Fibroblast of peridontal ligament (primary cell): ENCODE data around the gene PIP4K2C.

Experiments
- DNase-seq: peaks from one replicate; pipeline ENCODE4 v3.0.0-alpha.2; 2010; ENCODE audit errors: extremely low read depth

PIP4K2C gene

DNA sequence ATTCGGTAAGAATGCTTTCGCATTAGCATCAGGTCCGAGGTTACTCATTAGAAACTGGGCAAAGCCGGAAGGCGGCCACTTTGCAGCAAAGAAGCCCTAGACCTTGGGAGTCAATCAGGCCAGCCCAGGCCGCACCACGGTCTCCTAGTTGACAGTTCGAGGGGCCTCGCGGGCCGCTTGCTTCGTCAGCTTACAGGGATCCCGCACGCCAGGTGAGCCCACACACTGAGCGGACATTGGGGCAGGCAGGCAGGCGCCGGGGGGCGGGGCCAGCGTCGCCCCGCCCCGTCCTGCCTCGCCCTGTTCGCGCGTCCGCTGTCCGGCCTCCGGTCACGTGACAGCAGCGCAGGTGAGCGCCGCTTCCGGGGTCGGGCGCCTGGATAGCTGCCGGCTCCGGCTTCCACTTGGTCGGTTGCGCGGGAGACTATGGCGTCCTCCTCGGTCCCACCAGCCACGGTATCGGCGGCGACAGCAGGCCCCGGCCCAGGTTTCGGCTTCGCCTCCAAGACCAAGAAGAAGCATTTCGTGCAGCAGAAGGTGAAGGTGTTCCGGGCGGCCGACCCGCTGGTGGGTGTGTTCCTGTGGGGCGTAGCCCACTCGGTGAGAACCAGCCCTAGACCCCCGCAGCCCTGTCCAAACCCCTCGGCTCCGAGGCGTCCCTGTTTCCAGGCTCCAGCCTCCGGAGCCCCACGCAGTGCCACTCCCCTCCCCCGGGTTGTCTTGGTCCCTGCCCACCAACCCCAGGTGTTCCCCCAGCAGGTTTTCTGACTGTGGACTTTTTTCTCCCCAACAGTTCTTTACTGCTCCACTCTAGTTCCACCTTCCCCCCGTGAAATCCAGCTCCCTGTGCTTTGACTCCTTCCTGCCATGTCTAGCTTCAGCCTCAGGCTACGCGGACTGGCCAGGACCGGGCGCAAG, at the start of gene PIP4K2C:
Gene PIP4K2C (plus strand): TSS at position 329 of the 918 bp plus-strand sequence. CDS start 98 bp downstream, at position 427.
- DNase-seq: peak; percentile 16

DNA sequence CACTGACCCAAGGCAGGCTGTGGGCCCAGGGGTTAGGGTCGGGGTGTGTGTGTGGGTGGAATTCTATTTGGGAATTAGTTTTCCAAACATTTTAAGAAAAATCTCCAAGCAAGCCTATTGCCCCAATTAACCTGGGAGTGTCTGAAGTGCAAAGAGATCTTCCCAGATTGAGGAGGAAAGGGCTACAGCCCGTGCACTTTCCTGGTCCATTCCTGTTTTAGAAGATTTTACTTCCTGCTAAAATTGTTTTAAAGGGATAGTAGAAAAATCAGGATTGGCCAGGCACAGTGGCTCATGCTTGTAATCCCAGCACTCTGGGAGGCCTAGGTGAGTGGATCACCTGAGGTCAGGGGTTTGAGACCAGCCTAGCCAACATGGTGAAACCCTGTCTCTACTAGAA, 49.3 kb upstream of the PIP4K2C start:
- DNase-seq: no peak

DNA sequence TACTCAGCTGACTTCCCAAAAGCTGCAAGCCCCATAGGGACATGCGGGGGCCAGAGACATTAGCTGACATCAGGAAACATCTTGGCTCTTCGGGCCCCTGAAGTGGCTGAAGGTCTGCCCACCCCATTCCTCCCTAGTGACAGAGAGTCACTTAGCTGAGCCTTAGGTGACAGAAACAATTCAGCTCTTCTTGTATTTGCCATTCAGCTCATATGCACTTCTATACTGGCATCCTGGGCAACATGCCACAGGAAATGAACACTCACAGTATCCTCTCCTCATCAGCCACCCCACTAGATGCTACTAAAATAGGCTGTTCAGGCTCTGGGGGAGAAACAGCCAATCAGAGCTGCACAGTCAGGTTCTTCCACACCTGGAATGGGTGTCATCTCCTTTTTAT, 47.4 kb upstream of the PIP4K2C start:
- DNase-seq: no peak

DNA sequence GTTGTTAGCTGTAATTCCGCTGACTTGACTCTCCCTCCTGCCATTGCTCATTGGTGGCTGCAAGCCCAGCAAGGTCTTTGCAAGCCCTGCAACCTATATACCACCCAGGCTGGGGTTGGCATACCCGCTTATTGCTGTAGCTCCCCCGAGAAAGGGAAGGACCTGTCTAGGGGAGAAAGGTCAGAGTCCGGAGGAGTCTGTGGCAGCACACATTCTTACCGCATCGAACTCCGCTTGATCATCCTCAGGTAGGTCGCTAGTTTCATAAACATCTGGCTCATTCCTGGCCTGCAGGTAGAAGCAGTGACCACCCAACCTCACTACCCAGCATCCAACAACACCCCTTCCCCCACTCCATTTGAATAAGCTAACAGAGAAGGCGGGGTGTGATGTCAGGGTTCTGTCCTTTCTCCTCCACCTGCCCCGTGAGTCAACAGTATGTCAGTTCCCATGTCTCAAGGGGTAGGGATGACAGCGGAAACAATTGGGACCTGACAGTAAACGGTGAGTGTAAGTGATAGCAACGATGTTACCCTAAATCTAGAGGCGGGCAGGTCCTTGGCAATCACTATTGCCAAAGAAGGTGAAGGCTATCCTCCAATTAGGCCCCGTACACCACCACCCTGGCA, 45.1 kb upstream of the PIP4K2C start:
- DNase-seq: no peak

DNA sequence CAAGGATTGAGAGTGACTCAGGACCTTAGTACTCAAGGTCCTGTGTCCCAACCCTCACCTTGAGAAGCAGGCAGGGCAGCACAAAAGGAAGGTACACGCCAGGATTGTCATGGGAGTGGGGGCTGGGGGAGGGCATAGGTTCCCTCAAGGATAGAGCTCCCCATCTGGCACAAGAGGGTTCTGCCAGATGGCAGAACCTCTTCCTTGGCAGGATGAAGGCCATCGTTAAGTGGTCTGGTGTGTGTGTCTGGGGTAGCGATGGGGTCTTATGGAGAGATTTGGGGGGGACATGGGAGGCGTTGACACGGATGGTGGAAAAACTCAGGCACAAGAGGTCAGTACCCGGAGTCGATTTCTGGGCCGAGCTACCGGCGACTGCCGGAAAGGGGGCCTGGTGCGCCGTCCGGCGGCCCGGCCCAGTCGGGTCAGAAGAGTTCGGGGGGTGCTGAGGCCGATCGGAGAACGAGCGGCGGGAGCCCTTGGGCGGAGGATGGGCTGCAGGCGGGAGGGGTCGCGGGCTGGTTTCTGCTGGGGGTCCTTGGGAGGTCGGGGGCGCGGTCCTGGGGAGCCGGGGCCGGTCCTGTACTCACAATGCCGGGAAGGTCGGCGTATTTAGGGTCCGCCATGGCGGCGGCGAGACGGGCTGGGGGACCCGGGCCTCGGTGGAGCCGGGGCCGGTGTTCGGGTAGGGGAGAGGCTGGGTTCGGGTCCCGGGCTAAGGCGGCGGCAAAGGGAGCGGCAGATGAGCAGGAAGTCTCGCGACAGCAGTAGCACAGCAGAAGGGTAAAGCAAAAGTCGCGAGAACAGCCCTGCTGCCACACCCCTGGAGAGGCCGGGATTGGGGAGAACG, 44.3 kb upstream of the PIP4K2C start, which contains the start of gene DCTN2:
Gene DCTN2 (minus strand): TSS at position 755 of the 850 bp plus-strand sequence. CDS start 129 bp downstream, at position 626.
- DNase-seq: peak; percentile 97

DNA sequence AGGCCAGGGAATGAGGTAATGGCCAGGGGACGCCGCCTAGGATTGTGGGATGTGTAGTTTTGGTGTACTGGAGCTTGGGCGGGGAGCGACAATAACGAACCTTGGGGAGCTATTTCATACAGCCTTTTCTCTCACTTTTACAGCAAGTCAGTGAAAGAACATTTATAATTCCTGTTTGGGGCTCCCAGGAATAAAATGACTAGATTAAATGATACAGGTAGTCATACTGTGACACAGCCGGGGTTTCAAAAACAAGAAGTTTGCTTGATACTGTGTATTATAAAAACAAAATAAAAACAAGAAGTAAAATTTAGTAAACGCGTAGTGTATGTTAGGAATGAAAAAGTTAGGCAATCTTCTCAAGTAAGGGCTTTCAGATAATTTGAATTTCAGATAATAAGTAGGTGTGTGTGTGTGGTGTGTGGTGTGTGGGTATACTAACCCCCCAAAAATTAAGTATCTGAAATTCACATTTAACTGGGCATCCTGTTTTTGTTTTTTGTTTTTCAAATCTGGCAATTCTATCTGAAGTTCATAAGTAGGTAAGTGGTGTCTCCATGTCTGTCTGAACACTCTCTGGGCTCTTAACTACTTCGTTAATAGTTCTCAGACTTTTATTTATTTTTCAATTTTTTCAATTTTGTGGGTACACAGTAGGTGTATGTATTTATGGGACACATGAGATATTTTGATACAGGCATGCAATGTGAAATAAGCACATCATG, 43.5 kb upstream of the PIP4K2C start:
- DNase-seq: no peak

DNA sequence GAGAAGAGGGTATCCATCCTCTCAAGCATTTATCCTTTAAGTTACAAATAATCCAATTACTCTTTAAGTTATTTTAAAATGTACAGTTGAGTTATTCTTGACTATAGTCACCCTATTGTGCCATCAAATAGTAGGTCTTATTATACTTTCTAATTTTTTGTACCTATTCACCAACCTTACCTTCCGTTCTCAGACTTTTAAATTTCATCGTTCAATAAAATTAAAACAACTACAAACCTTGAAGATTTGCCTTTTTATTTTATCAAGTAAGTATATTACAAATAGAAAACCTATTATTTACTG, 43.0 kb upstream of the PIP4K2C start:
- DNase-seq: no peak

DNA sequence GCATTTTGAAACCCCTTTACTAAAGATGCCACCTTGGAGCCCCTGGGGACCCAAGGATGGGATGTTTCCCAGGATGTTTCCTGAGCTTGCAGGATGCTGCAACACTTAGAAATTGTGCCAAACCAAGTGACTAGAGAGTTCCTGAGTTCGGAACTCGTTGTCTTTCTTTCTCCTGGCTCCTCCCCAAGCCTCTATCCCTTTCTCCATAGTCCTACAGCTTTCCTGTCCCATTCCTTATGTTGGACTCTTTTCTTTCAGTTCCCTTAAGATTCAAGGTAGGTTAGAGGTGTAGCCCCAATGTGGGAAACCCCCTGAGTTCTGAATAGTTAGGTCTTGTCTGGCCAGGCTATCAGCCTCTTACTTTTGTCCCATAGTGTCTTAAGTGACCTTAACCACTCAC, 42.5 kb upstream of the PIP4K2C start:
- no peak for DNase-seq

DNA sequence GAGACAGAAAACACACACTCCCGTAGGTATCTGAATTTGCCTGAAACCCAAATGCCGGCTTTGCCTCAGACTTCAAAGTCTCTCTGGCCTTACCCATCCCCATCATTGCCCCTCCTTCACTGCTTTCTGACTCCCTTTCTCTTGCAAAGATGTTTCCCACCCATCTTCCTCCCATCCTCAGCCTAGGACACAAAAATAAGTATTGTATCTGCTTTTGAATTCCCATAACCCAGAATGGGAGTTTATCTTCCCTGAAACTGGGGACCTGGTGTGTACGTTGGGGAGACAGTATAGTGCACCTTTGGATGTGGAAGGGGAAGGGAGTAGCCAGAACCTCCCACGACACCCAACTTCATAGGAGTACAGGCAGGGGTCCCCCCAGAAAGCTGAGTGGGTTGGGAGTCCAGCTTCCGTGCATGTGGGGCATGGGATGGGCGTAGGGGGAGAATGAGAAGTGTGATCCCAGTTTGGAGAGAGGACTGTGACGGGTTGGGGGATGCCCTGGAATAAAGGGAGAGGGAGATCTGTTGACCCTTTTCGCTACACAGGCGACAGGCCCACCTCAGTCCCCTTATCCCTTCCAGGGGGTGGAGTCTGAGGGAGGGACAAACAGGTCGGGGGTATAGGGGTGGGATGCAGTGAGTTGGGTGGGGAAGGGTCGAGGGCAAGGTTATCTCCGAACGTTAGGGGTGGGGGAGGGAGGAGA, 41.6 kb upstream of the PIP4K2C start:
- DNase-seq: no peak

DNA sequence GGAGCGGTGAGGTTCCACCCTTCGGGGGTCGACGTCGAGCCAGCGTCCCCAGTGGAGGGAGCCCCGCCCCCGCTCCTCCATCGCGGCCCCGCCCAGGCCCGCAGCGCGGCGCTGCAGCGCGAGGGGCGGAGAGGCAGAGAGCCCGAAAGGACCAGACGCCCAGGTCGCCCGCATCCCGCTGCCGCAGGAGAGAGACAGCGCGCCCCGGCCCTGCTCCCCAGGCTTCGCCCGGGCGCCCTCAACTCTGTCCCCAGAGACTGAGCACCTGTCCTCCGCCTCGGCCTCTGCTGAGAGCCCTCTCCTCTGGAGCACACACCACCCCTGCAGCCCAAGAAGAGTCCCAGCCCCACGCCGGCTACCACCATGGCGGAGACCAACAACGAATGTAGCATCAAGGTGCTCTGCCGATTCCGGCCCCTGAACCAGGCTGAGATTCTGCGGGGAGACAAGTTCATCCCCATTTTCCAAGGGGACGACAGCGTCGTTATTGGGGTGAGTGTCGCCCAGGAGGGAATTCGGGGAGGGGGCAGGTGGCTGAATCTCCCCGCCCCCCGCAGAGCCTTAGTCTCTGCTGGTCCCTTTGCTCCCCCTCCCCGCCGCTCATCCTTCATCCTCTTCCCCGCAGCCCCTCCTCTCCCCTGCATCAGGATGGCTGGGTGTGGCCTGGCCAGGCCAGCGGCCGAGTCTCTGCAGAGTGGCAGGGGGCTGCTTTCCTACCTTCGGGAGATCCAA, 40.9 kb upstream of the PIP4K2C start, which contains the start of gene KIF5A:
Gene KIF5A (plus strand): TSS at position 136 of the 732 bp plus-strand sequence. CDS start 228 bp downstream, at position 364.
- no peak for DNase-seq

DNA sequence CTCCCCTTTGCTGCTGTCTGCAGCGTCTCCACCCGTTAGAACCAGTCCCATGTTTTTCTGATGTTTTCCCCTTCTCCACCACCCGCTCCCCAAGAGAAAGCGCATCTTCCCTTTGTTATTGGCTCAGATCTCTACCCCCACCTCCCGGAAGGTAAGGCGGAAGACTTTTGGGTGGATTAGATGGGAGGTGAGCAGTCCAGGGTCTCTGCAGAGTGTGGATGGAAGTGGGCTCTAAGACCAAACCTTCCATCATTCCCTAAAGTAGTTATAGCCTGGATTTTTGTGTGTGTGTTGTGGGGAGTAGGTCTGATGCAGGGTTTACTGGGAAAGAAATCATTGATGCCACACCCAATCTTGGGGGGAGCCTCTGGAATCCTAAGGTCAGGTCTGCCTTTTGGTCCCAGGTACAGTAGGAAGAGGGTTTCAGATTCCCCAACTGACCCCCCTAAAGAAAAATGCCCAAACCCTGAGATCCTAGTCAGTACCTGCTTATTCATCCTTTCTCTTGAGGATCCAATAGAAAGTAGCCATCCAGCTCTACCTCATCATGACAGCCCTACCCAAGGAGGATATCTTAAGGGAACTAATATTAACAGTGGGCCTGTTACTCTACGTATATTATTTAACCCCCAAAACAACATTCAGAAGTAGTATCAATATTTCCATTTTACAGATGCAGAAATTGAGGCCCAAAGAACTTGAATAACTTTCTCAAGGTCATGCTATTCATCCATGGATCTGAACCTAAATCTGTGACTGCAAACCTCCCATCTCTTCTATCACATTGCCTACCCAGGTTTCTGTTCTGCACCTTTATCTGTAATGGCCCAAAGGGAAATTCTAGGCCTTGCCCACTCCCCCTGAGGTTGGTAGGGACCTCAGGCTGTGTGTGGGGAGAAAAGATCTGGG, 40.1 kb upstream of the PIP4K2C start:
- no peak for DNase-seq

DNA sequence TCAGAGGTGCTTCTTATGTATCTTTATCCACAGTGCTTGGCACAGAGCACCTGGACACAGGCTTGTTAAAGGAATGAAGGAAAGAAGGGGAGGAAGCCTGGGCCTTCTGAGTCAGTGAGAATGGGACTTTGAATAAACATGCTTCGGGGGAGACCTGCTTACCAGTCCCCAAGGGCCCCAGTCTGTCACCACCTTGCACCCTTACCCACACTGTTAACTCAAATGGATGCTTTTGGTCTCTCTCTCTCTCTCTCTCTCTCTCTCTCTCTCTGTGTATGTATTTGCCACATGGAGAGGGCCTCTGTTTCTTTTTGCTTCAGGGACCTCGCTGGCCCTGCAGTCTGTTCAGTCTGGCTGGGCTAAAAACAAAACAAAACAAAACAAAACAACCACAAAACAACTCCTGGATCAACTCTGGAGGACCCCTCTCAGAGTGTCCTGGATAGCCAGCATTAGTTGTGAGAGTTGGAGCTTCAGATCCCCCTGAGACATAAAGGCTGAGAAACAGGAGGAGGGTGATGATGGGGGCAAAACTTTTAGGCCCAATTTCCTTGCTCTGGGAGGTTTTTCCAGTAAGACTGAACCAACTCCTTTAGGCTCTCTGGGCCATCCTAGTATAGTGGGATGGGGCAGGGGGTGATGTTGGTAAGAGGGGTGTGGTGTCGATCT, 39.2 kb upstream of the PIP4K2C start:
- DNase-seq: no peak

DNA sequence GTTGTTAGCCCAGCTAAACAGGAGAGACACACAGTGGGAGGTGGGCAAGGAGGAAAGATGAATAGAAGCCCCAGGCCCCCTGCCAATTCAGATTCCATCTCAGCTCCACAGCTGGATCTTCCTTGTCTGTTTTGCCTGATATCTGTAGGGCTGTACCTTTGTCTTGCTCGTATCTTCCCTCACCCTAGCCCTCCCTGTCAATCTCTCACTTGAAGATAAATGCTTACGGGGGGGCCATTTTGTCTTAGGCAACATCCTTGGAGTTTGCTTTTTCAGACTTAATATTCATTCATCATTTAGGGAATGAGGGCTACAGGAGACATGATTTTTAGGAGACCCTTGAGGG, 38.7 kb upstream of the PIP4K2C start:
- DNase-seq: no peak

DNA sequence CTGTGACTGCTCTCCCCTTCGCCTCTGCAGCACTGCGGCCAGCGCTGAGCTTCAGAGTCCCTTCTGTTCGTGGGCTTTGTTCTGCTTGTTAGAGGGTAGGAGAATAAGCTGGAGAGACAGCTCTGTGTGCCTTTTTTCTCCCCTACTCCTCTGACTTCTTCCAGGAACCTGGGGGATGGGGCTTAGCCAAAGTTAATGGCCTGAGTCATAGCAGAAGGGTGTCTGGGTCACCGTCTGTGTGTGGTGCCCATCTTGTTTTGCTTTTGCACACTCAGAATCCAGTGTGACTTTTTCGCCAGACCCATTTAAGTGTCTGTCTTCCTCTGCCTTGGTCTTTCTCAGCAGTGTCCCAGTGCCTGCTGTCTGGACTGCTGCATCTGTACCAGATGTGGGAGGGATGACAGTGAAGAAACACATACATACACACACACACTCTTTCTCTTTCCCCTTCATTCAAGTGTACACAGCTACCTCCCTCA, 38.1 kb upstream of the PIP4K2C start:
- DNase-seq: no peak

DNA sequence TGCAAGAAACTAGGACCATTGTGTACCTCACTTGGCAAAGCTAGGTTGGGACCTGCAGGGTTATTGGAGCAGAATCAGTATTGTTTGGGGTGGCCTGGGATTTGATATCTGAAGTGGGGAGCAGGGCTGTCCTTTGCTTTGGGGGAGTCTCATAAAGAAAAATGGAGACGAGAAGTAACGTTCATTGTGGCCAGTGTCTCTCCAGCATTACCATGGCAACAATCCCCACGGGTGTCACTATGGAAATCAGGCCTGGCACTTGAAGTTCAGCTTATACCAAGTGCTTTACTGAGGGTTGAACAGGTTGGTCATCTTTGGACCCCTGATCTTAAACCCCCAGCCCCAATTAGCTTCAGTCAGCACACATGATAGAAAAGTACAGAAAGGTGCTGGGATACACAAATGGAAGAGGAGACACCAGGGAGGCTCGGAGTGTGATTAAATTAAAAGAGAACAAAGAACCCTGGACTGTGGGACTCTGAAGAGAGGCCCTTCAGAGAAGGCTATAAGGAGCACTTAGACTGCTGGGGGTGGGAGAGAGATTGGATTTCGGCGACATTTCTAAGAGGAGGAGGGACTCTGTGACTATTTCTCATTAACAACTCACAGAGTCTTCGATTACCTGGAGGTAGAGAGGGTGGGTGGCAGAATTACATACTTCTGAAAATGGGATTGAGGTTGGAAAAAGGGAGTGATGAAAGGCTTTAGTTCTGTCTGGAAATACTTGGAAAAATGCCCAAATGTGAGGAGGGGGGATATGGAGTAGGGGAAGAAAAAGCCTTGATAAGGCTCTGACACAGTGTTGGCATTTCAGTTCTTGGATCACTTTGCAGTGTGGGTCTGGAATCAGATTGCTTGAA, 37.4 kb upstream of the PIP4K2C start:
- DNase-seq: no peak

DNA sequence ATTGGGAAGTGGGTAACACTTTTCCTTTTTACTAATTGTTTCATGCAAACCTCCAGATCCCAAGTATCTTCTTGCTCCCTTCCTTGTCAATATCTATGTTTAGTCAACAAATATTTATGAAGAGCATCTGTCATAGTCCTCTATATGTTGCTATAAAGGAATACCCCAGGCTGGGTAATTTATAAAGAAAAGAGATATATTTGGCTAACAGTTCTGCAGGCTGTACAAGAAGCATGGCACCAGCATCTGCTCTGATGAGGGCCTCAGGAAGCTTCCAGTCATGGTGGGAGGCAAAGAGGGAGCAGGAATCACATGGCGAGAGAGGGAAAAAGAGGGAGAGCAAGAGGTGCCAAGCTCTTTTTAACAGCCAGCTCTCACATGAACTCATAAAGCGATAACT, 36.5 kb upstream of the PIP4K2C start:
- no peak for DNase-seq

DNA sequence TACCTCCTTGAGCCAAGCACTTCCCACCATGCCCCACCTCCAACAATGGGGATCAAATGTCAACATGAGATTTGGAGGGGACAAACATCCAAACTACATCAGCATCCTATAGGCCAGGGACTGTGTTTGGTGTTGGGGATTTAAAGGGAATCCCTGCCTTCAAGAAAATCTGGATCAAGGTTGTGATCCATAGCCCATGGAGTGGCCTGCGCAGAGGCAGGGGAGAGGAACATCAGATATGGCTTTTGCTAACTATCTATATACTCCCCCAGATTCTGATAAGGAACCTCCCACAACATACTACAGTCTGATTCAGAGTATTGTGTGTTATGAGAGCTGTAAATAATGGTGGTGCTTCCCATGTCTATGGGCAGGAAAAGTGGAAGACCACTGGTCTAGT, 36.1 kb upstream of the PIP4K2C start:
- no peak for DNase-seq

DNA sequence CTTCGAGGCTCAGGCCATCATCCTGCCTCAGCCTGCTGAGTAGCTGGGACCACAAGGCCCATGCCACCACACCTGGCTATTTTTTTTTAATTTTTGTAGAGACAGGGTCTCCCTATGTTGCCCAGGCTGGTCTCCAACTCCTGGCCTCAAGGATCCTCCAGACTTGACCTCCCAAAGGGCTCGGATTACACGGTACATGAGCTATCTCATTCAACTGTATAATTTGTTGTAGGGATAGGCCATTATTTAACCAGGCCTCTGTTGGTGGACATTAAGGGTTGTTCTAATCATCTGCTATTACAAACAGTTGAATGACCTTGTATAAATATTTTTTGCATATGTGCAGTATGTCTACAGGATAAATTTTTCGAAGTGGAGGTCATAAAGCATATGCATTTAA, 32.1 kb upstream of the PIP4K2C start:
- no peak for DNase-seq
